Smooth muscle cell (in vitro differentiated cells): ENCODE measurements around the gene NQO1. TPM values are rescaled to one million over a fixed set of nuclear protein-coding genes. Genes with fewer than 3 reads are reported as not detected.

Experiments
- DNase-seq: peaks from one replicate; lab custom pipeline; 2025; ENCODE audit not compliant: unreplicated experiment; lab: John Stamatoyannopoulos, UW
- H2AFZ ChIP-seq: fragments of 200-600 bp; sonication (generic); 2 replicates; pipeline ENCODE4 v1.6.0; 2016; ENCODE audit warnings: antibody characterized with exemption, low read depth, mild to moderate bottlenecking
- H3F3A ChIP-seq: fragments of 200-600 bp; sonication (generic); 2 replicates; pipeline ENCODE4 v1.6.0; 2017; ENCODE audit warnings: antibody characterized with exemption, low read depth
- H3K27ac ChIP-seq: fragments of 200-600 bp; sonication (generic); 2 replicates; pipeline ENCODE4 v1.5.1; 2016; ENCODE audit warnings: low read depth, mild to moderate bottlenecking
- H3K27me3 ChIP-seq: fragments of 200-600 bp; sonication (generic); 2 replicates; pipeline ENCODE4 v1.6.1; 2016; ENCODE audit warnings: low read depth, mild to moderate bottlenecking
- H3K36me3 ChIP-seq: fragments of 200-600 bp; sonication (generic); 2 replicates; pipeline ENCODE4 v1.5.1; 2016; ENCODE audit warnings: low read depth
- H3K4me1 ChIP-seq: fragments of 200-600 bp; sonication (generic); 2 replicates; pipeline ENCODE4 v1.5.1; 2016; ENCODE audit warnings: low read depth
- H3K4me2 ChIP-seq: fragments of 200-600 bp; sonication (generic); 2 replicates; pipeline ENCODE4 v1.6.0; 2016; ENCODE audit warnings: mild to moderate bottlenecking
- H3K4me3 ChIP-seq: fragments of 200-600 bp; sonication (generic); 2 replicates; pipeline ENCODE4 v1.5.1; 2016; ENCODE audit warnings: mild to moderate bottlenecking
- H3K79me2 ChIP-seq: fragments of 200-600 bp; sonication (generic); 2 replicates; pipeline ENCODE4 v1.6.0; 2016; ENCODE audit warnings: low read depth, mild to moderate bottlenecking
- H3K9ac ChIP-seq: fragments of 200-600 bp; sonication (generic); 2 replicates; pipeline ENCODE4 v1.6.0; 2016; ENCODE audit warnings: low read depth
- H3K9me3 ChIP-seq: fragments of 200-600 bp; sonication (generic); replicated peaks from 2 replicates; pipeline ENCODE4 v1.5.1; 2016; ENCODE audit warnings: low read depth
- H4K20me1 ChIP-seq: fragments of 200-600 bp; sonication (generic); 2 replicates; pipeline ENCODE4 v1.6.0; 2016; ENCODE audit warnings: low read depth
- CTCF ChIP-seq: fragments of 200-600 bp; sonication (generic); IDR thresholded peaks from 2 replicates; pipeline ENCODE4 v1.5.1; 2017; ENCODE audit warnings: borderline replicate concordance, mild to moderate bottlenecking, antibody characterized with exemption; ENCODE audit not compliant: insufficient read depth, poor library complexity, severe bottlenecking
- WGBS: methylation state at CpG from one replicate; pipeline ENCODE4 v1.1.7; 2016; ENCODE audit warnings: low lambda C conversion rate; 5-methylcytosine and 5-hydroxymethylcytosine counted together
- polyA plus RNA-seq: library from polyadenylated mRNA; unstranded; fragments of >200 nt; fragmentation: Nextera tagmentation; extraction: Ambion mirVana; gene quantifications from 2 replicates; pipeline ENCODE4 v1.2.1, GENCODE V29; 2016
- total RNA-seq: library from RNA; depleted of rRNA; stranded (reverse); fragments of >200 nt; gene quantifications from 2 replicates; pipeline ENCODE4 v1.2.3, GENCODE V29; 2014

NQO1 gene
- total and polyA plus RNA-seq, 2 experiments from 2014 or later = 121 to 129 TPM

DNA sequence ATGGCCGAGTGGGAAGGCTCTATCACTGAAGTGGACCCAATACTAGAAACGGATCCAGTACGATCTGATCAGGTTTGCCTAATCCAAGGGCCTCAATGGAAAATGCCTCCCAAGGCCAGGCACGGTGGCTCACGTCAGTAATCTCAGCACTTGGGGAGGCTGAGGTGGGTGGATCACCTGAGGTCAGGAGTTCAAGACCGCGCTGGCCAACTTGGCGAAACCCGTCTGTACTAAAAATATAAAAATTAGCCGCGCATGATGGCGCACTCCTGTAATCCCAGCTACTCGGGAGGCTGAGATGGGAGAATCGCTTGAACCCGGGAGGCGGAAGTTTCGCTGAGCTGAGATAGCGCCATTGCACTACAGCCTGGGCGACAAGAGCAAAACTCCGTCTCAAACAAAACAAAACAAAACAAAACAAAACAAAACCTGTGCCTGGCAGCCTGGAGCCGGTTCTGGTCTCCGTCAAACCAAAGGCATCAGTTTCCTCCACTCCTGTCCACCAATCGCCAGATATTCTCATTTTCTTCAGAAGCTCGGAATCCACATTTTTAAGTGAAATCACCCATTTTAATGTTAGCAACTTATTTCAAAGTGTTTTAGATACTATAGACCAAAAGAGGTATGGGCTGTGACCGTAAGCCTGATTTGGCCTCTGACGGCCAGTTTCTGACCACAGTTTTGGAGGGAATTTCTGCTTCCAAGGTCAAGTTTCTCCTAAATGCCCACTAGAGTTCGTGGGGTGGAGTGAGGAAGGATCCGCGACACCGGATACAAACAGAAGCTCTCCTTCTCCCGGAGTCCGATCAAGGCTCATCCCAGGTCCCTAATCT, 664 bp downstream of the NQO1 start:
- Histone ChIP-seq H4K20me1 (no peaks in the 10 kb centered on the region), H3K9me3 (no peaks in the 10 kb centered on the region), H3K27ac (peak overlapping the region; percentile 88), H3K4me1 (peaks cover 10% of the 10 kb centered on the region), H3K4me3 (peak overlapping the region; percentile 62), H3K27me3 (no peaks in the 10 kb centered on the region), H3K36me3 (no peaks in the 10 kb centered on the region), H3K4me2 (peak overlapping the region; percentile 86), H2AFZ (peak overlapping the region; percentile 34), H3F3A (no peaks in the 10 kb centered on the region), H3K79me2 (peaks cover 21% of the 10 kb centered on the region), H3K9ac (peak overlapping the region; percentile 85)
- no peak for TF ChIP-seq CTCF
- no peak for DNase-seq
- 36% methylated on average over 32 of the region's 32 CpGs for WGBS

GRCh38 chr16:69724981-69725479, 1.3 kb downstream of the NQO1 start:
- Histone ChIP-seq H3F3A (no peaks in the 10 kb centered on the region), H4K20me1 (no peaks in the 10 kb centered on the region), H3K9ac (no peak overlapping the region), H3K4me2 (peak overlapping the region; percentile 86), H3K9me3 (no peaks in the 10 kb centered on the region), H3K79me2 (peaks cover 27% of the 10 kb centered on the region), H3K27me3 (no peaks in the 10 kb centered on the region), H3K27ac (peak overlapping the region; percentile 88), H2AFZ (no peak overlapping the region), H3K36me3 (no peaks in the 10 kb centered on the region), H3K4me1 (peaks cover 10% of the 10 kb centered on the region), H3K4me3 (peak overlapping the region; percentile 62)
- no peak for DNase-seq
- TF ChIP-seq CTCF = no peak
- WGBS = 22% methylated on average over 6 of the region's 6 CpGs

DNA sequence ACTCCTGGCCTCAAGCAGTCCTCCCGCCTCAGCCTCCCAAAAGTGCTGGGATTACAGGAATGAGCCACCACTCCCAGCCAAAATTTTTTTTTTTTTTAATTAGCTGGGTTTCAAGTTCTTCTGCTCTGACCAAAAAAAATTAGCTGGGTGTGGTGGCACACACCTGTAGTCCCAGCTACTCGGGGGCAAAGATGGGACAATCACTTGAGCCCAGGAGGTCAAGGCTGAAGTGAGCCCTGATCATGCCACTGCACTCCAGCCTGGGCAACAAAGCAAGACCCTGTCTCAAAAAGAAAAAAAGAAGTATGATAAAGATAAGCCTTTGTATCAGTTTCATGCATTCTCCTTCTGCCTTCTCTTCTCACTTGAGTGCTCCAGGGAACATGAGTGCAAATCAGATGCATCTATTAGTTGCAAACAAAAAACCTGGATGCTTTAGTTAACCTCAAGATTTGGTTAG, 1.9 kb downstream of the NQO1 start:
- H3K79me2 ChIP-seq = peaks cover 33% of the 10 kb centered on the region
- peaks cover 10% of the 10 kb centered on the region for H3K4me1 ChIP-seq
- no peak for TF ChIP-seq CTCF

More for the DNA sequence above, 1.9 kb downstream of the NQO1 start:
- no peak overlapping the region for H2AFZ ChIP-seq
- H3K27ac ChIP-seq = peak overlapping the region; percentile 88
- no peaks in the 10 kb centered on the region for H3K27me3 ChIP-seq
- H4K20me1 ChIP-seq = no peaks in the 10 kb centered on the region
- H3F3A ChIP-seq = no peaks in the 10 kb centered on the region
- H3K36me3 ChIP-seq = no peaks in the 10 kb centered on the region
- no peak for DNase-seq
- WGBS = 100% methylated on average over 2 of the region's 2 CpGs
- peak overlapping the region; percentile 62 for H3K4me3 ChIP-seq
- no peak overlapping the region for H3K9ac ChIP-seq
- H3K9me3 ChIP-seq = no peaks in the 10 kb centered on the region
- peak overlapping the region; percentile 86 for H3K4me2 ChIP-seq
